GM18505 (cell line): ENCODE data around the gene FTO.

ENCODE experiments used
- ATAC-seq: cut with Tn5 transposase; IDR thresholded peaks from one replicate; pipeline ENCODE4 v1.9.1; 2021; ENCODE audit not compliant: unreplicated experiment
- POLR2A ChIP-seq: IDR thresholded peaks from 4 replicates; pipeline ENCODE4 v1.6.1; 2011; ENCODE audit warnings: borderline replicate concordance; ENCODE audit not compliant: insufficient read depth, insufficient read length; ENCODE audit errors: extremely low read depth

FTO gene

DNA sequence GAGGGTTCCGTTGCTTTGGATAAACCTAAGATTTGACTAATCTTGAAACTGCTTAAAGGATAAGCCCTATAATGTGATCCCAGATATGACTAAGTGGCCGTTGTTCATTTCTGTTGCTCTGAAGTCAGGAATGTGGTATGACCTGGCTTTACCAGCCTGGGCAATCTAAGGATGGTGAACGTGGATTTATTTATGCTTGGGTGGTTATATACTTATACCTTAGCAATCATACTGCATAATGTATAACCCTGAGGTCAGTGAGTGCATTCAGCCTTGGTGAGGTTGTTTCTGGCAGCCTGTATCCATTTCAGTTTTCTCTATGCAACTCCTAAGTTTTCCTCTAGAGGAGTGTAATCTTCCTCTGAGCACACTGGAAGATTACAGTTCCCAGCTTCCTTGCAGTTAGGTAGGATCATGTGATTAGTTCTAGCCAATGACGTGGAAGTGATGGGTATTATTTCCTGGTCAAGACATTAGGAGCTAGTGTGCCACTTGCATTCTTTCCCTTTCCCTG, 41.9 kb downstream of the FTO start:
- ATAC-seq, result no peak
- no peak for TF ChIP-seq POLR2A

- no peak for ATAC-seq
- no peak for TF ChIP-seq POLR2A
Observed at GRCh38 chr16:53752560-53752959, 48.6 kb downstream of the FTO start.

DNA sequence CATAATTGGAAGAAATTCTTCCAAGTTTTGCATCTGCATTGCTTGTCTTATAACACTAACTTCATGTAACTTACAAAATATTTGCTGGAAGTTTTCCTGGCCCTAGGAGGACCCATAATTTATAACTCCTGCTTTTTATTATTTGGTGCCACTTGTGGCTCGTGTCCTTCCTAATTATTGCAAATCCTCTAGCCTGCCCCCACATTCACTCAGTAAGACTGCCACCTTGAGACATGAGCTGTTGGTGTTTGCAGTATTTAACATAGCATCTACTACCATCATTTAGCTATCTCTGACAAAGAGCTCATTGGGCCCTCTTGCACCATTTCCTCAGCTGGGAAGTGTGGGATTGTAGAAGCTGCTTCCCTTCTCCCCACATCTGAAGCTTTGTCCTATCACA, 49.5 kb downstream of the FTO start:
- no peak for TF ChIP-seq POLR2A
- ATAC-seq, result no peak

- no peak for ATAC-seq
- no peak for TF ChIP-seq POLR2A
Observed at GRCh38 chr16:53755026-53755910, 51.3 kb downstream of the FTO start.

DNA sequence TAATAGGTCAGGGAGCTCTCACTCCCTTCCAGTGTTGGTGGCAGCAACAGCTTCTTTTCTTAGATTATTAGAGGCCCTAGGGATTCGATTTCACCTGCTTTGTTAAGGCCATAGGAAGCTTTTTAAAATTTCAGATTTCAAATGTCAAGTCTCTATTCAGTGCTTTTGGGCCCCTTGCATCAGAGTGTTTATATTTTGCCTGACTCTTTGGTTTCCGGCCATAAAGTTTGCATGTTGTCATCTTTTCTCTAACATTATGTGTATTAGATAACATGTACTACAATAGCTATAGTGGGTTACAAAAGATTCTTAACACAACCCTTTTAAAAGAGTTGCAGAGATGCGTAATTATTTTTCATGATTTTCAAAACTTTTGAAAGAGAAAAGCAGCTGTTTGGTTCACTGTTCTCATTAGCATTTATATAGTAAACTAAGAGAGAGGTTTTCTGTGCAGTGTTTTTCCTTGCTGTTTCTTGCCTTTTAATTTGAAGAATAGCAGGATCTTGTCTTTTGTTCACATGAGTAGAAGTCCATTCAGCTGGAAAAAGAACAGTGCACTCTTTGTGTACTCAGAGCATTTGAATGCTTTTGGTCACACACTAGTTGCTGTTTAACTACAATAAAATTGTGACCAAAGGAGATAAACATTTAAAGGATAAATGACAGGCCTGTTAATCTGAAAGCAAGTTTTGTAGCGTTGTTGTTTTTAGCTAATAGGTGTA, 52.5 kb downstream of the FTO start:
- TF ChIP-seq POLR2A, result no peak
- ATAC-seq, result no peak

DNA sequence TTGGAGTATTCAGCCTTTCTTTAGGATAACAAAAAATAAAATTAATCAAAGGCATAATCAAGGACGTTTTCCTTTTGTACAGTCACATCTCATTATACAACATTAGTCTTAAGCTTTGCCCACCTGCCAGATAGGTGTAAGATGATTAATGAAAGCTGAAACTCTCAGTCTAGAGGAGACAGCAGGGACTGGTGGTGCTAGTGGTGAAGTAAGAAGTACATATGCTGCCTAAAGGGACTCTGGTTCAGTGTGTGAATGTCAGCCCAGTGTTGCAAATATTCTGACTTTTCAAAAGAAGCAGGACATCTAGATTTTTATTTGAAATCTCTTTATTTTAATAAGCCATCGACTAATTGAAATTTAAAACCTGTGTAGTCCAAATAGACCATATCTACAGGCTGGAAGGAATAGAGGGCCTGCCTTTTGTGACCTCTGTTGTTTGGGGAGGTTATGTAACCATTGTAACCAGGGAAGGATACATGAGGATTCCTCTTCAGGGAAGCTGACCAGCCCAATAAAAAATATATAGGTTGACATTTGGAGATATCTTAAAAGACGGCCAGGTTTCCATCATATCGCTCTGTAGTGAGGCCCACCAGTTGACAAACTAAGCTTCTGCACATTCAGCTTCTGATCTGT, 54.1 kb downstream of the FTO start:
- no peak for ATAC-seq
- no peak for TF ChIP-seq POLR2A

DNA sequence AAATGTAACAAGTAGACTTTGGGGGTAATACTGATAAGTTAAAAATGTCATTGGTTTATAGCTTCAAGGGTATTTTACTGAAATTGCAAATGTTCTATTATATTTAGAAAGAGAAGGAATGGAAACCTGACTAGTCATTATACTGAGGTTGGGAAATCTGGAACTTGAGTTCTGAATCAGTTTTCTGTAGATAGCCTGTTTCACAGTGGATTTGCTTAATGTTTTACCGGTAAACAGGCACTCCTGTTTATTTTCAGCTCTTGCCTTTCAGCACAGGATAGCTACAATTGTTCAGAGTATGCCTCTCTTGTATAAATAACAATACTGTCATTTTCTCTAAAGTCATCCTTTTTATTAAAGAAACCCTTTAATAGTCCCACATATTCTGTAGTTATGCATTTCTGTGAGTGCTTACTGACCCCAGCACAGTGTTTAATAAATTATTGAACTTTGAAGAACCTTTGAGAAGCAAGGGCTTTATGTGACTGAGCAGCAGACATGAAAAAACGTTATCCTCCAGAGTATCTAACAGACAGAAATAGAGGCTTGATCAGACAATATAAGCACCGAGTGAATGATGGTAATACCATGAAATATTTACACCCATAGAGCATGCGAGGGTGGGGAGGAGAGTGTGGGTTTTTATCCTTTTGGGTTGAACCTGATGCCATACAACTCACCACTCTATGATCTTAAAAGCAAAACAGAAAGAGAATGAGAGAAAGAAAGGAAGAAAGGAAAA, 58.2 kb downstream of the FTO start:
- TF ChIP-seq POLR2A, result no peak
- ATAC-seq, result no peak

- ATAC-seq, result no peak
- no peak for TF ChIP-seq POLR2A
Observed at GRCh38 chr16:53766304-53767016, 62.5 kb downstream of the FTO start.

- no peak for TF ChIP-seq POLR2A
- no peak for ATAC-seq
Observed at GRCh38 chr16:53768167-53768566, 64.2 kb downstream of the FTO start.

- no peak for TF ChIP-seq POLR2A
- ATAC-seq, result no peak
Observed at GRCh38 chr16:53768593-53768992, 64.6 kb downstream of the FTO start.

GRCh38 chr16:53769185-53769584, 65.2 kb downstream of the FTO start:
- no peak for TF ChIP-seq POLR2A
- ATAC-seq, result no peak

- ATAC-seq, result no peak
Observed at GRCh38 chr16:53769787-53770186, 65.8 kb downstream of the FTO start.

More at GRCh38 chr16:53769787-53770186, 65.8 kb downstream of the FTO start:
- TF ChIP-seq POLR2A, result no peak
